Testis (tissue), 2 donors: ENCODE data around the gene LBP.

Experiments used
- CTCF ChIP-seq, 3 experiments: fragments of 450-650 bp in 2 of 3; fragments of 200-600 bp in 1 of 3; sonication (generic) in 1 of 3; IDR thresholded peaks; one replicate each; pipeline ENCODE4 v1.5.1; 2016 to 2019; ENCODE audit warnings: antibody characterized with exemption in 3 of 3, mild to moderate bottlenecking in 2 of 3, moderate library complexity in 1 of 3
- POLR2A ChIP-seq: fragments of 450-650 bp; IDR thresholded peaks from one replicate; pipeline ENCODE4 v1.6.1; 2017; ENCODE audit warnings: antibody characterized with exemption, mild to moderate bottlenecking, moderate library complexity

DNA sequence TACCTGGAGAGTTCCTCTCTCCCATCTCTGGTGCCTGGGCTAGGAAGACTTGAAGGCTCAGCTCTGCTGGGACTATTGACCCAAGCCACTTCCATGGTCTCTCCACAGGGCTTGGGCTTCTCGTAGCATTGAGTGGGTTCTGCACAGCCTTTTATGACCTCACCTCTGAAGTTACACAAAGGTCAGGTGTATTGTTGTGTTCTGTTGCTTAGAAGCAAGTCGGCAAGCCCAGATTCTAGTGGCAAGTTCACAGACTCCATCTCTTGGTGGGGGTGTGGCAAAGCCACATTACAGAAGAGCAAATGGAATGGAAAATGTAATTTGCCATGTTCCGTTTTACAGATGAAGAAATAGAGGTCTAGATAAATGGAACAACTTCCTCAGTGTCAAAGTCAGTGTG lies 28.9 kb upstream of the LBP start:
- TF ChIP-seq CTCF (IDR thresholded peaks at IDR 0.05) = no peak
- no peak for TF ChIP-seq POLR2A
